NCI-H2227 treated with DMSO at 0.1 percent for 48 hours (cell line): ENCODE results near the gene KANK2.

Experiments
- DNase-seq: peaks from one replicate; lab custom pipeline; 2025; lab: John Stamatoyannopoulos, UW

Gene KANK2

GRCh38 chr19:11197291-11198174, at the start of gene KANK2:
KANK2 (minus strand) TSS chr19:11197545; CDS start chr19:11194511, 3,034 bp downstream.
- DNase-seq = peak; percentile 66

- DNase-seq = no peak
These were observed 49.6 kb upstream of the KANK2 start for GRCh38 chr19:11246941-11247340.

- DNase-seq = no peak
These were observed 47.7 kb upstream of the KANK2 start for GRCh38 chr19:11244846-11245589.

- DNase-seq = no peak
These were observed 46.4 kb upstream of the KANK2 start for GRCh38 chr19:11243798-11244169.

GRCh38 chr19:11242864-11243797, 45.8 kb upstream of the KANK2 start:
- DNase-seq = no peak

- DNase-seq = no peak
These were observed 44.7 kb upstream of the KANK2 start for GRCh38 chr19:11242025-11242424.

DNA sequence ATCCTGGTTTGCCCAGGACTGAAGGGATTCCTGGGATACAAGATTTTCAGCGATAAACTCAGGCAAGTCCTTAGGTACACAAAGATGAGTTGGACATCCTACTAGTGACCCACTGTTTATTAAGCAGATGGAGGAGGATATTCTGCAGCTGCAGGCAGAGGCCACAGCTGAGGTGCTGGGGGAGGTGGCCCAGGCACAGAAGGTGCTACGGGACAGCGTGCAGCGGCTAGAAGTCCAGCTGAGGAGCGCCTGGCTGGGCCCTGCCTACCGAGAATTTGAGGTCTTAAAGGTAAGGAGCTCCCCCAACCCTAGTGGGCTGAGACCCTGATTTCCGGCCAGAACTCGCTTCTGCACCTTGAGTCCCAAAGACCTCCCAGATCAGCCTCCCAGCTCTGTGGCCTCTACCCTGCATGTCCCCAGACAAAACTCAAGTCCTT, 42.7 kb upstream of the KANK2 start:
- DNase-seq = no peak

- DNase-seq = no peak
These were observed 42.1 kb upstream of the KANK2 start, which contains the start of gene ANGPTL8 for GRCh38 chr19:11239377-11240000. ANGPTL8 (plus strand) TSS chr19:11239619; CDS start chr19:11239638, 19 bp downstream.

DNA sequence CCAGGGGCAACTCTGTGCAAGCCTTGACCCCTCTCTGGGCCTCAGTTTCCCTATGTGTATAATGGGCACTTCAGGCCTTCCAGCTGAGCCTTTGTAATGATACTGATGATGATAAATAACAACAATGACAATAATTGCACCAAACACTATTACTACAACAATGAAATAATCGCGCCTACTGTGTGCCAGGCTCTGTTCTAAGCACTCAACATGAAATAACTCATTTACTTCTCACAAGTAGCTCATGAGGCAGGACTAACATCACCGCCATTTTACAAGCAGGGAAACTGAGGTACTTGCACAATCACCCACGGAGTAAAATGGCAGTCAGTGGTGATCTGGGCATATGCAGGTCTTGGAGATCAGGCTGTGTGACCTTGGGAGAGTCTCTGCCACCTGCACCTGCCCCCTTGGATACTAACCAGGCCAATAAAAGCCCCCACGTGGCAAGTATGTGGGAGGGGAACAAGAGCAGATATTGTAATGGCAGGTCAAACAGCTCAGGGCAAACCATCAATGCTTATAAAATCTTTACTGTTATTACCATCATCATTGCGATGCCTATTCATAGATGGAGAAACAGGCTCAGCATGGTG, 41.5 kb upstream of the KANK2 start:
- no peak for DNase-seq

DNA sequence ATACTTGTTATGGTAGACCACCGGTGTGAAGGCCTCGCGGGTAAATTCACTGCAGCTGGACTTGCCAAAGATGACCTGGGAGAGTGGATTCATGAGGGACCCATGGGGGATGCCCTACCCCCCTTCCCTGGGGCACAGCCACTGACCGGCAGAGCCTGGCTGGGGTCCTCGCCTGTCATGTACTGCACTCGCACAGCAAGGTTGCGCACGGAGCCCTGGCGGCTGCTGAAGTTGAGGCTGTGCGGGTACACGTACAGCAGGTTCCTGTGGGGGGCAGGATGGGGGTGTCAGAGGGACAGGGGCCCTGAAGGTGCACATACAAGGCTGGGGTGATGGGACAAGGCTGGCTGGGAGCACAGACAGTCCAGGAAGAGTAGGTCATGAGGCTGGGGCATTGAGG, 40.7 kb upstream of the KANK2 start:
- no peak for DNase-seq

- DNase-seq = no peak
These were observed 40.0 kb upstream of the KANK2 start for GRCh38 chr19:11237321-11237720.

DNA sequence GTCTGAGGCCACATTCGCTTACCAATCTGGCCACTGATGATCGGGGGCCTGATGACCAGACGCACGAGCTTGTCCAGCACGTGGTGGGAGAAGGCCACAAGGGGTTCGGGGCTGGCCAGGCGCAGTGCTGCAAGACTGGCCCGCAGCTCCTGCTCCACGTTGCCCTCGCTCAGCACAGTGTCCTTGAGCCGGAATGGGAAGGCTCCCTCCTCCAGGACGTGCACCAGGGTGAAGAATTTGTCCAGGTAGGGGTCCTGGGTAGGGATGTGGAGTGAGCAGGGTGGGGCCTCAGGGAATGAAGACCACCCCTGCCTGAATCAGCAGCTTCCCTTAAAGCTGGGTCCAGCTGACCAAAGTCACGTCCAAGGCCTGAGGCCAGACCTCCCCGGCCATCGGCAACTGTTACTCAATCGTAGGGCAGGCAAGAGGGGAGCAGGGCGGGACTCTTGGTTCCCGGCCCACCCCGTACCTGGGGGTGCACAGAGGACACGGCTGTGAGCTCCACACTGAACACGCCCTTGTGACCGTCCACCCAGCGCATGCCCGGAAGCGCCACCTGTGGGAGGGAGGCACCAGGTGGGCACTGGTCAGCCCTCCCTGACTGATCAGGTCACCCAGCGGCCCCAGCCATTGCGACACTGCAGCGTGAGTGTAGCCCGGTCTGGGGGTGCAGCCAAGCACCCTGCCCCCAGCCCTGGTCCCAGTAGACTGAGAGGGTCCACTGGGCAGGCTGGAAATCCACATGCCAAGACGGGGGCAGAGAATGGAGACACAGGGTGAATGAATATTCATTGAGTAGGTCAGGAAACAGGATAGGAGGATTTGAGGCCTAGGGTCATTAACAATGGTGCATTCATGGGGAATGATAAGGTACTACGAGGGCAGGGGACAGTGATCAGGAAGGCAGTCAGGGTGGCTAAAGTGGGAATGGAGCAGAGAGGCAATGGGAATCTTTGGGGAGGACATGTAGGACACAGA, 39.3 kb upstream of the KANK2 start:
- no peak for DNase-seq

DNA sequence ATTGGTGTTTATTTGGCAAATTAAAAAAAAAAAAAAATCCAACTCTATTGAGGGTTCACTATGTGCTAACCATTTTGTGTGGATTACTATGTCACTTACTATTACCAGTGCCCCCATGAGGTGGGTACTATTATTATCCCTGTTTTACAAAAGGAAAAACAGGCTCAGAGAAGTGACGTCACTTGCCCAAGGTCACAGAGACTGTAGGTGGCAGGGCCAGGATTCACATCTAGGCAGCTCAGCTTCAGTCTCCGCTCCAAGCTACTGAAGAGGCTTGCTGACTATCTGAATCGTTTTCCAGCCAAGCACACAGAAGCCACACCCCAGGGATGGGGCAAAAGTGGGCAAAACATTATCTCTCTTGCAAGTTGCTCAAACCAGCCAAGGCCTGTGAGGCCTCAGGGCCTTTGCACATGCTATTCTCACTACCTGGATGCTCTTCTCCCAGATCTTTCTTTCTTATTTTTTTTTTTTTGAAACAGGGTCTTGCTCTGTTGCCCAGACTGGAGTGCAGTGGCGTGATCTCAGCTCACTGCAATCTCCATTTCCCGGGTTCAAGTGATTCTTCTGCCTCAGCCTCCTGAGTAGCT, 37.2 kb upstream of the KANK2 start:
- DNase-seq = no peak

- no peak for DNase-seq
These were observed 35.7 kb upstream of the KANK2 start for GRCh38 chr19:11233073-11233472.

GRCh38 chr19:11232555-11232954, 35.2 kb upstream of the KANK2 start:
- no peak for DNase-seq

GRCh38 chr19:11230621-11231386, 33.5 kb upstream of the KANK2 start:
- no peak for DNase-seq

DNA sequence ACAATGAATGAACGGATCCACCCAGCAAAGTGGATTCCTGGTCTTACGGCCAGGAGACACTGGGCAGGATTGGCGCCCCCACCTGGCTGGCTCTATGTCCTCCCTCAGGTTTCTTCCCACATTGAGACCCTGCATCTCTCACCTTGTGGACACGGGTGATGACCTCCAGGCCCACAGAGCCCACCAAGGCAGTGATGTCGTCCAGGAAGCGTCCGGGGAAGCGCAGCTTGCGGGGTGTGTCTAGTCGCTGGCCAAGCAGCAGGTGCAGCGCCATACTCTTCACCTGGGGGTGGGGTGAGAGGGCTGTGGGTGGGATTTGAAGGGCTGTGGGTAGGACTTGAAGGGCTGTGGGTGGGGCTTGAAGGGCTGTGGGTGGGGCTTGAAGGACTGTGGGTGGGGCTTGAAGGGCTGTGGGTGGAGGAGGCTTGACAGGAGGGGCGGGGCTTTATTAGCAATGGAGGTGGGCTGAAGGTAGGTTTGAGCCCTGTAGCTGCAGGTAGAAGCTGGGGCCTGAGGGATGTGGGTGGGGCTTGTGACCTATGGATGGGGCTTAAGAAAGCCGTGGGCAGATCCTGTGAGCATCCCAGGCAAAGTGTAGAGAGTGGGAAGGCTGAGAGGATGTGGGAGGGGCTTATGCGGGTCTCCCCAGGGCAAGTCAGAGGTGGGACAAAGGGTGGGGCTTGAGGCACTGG, 30.0 kb upstream of the KANK2 start:
- no peak for DNase-seq

DNA sequence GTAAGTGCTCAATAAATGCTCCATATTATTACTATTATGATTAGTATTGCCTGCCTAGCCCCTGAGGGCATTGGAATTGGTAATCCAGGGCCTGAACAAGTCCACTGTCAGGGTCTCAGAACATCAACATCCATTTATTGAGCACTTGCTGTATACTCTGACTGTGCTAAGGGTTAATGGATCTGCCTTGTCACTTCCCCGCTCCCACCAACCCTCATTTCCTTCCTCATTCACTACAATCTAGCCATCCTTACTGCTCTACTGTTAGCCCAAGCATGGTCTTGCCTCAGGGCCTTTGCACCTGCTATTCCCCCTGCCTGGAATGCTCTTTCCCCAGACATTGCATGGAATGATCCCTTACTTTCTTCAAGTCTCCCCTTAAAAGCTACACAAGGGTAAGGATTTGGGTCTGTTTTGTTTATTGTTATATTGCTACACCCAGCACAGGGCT, 29.4 kb upstream of the KANK2 start:
- DNase-seq = no peak
